A673 (cell line): ENCODE data around the gene S100A9.

ENCODE experiments used
- CTCF ChIP-seq: fragments of 300-800, 200-600 bp; sonication (generic); conservative IDR thresholded peaks from 2 replicates; pipeline ENCODE4 v1.5.1; 2017; ENCODE audit warnings: low read depth, mild to moderate bottlenecking, antibody characterized with exemption, low read length, moderate library complexity, mixed read lengths
- EZH2 ChIP-seq: fragments of 200-600 bp; sonication (generic); IDR thresholded peaks from 2 replicates; pipeline ENCODE4 v1.6.1; 2017; ENCODE audit warnings: borderline replicate concordance, low read depth, mild to moderate bottlenecking, mixed read lengths, antibody characterized with exemption, low read length; ENCODE audit not compliant: poor library complexity, severe bottlenecking

DNA sequence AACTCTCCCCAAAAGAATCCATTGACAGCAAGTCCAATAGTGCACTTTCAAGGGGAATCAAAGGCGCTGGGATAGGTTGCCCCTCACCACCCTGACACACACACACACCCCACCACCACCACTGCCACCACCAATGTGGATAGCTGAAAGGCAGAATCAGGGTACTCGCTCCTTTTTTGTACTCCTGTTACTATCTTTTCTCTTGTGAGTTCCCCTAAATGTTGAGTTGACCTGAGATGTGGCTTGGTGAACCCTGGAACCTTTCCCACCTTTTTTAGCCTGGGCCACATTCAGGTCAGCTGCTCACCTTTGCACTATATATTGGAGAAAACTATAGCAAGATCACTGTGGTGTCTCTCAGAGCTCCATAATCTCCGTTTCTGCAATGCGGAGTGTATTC, 29.3 kb downstream of the S100A9 start:
- TF ChIP-seq CTCF, result no peak
- no peak for TF ChIP-seq EZH2
